GM18861 (cell line): ENCODE measurements around the gene SLC25A2.
"Not testable (repeated sequence)": the region's sequence is repeated elsewhere in the genome, so short reads cannot be mapped to it uniquely, and the experiment has no call there.

Experiments
- ATAC-seq: cut with Tn5 transposase; IDR thresholded peaks from one replicate; pipeline ENCODE4 v1.9.1; 2021; ENCODE audit not compliant: unreplicated experiment

The SLC25A2 gene

GRCh38 chr5:141316963-141317362 is 13.1 kb upstream of the SLC25A2 start:
- ATAC-seq: not testable (repeated sequence)

DNA sequence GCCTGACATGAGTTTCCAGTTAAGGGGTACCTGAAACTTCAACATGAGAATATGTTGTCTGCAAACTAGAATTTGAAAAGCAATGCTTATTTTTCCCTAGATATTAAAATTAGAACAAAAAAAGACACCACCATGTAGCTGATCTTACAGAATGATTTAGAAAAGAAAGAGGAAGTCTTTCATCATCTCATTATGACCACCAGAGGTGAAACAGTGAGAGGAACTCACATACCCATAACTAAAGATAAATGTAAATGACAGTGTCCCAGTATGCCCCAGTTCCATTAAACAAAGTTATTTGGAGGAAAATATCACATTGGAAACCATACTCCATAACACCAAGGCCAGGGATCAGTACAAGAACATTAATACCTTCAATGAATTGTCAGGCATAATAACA is 9.9 kb upstream of the SLC25A2 start:
- ATAC-seq: no peak

DNA sequence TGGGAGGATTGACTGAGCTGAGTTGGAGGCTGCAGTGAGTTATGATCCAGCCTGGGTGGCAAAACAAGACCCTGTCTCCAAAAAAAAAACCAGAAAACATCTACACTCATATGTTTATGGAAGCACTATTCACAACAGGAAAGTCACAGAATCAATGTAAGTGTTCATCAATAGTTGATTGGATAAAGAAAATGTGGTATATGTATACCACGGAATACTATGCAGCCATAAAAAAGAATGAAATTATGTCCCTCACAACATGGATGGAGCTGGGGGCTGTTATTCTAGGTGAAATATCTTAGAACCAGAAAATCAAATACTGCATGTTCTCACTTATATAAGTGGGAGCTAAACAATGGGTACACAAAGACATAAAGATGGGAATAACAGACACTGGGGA is 2.8 kb upstream of the SLC25A2 start:
- no peak for ATAC-seq

- no peak for ATAC-seq
Measured at GRCh38 chr5:141298376-141298775, 5.5 kb downstream of the SLC25A2 start.

DNA sequence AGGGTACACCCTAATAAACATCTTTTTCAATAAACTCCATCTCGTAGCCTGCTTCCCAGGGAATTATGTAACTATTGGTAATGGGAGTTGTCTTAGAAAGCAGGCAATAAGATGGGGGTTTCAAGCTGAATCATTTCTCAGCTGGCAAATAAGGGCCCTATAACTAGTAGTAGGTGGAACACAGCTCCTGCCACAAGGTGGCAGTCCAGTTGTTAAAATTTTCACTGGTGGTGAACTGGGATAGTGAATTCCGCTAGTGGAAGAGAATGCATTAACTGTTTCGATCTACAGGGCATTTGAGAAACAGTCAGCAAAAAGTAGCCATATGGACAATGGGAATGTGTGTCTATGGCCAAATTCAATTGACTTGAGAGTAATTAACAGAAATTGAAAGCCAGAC is 30.9 kb downstream of the SLC25A2 start:
- no peak for ATAC-seq

- no peak for ATAC-seq
Measured at GRCh38 chr5:141269195-141269594, 34.7 kb downstream of the SLC25A2 start.

- ATAC-seq: no peak
Measured at GRCh38 chr5:141261238-141261546, 42.7 kb downstream of the SLC25A2 start.

- no peak for ATAC-seq
Measured at GRCh38 chr5:141260458-141261237, 43.2 kb downstream of the SLC25A2 start.

- no peak for ATAC-seq
Measured at GRCh38 chr5:141258948-141259347, 44.9 kb downstream of the SLC25A2 start.

DNA sequence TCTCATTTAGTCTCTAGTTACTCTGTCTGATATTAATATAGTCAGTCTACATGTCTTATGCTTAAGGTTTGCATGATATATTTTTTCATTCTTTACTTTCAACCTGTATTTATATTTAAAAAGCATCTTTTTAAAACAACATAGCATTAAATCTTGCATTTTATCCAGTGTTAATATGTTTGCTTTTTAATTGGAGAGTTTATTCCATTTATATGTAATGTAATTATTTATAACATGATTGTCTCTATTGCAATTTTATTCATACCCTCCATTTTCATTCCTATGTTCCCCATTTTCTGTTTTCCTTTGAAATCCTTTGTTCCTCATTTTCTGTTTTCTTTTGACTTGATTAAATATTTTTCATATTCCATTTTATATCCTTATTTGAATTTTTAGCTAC is 45.4 kb downstream of the SLC25A2 start:
- ATAC-seq: no peak
